DMS 273 (cell line): ENCODE results near the gene GALT.

Experiments used
- DNase-seq: peaks from one replicate; lab custom pipeline; 2025; ENCODE audit not compliant: unreplicated experiment; lab: John Stamatoyannopoulos, UW

GALT gene

GRCh38 chr9:34675869-34676268 lies 29.4 kb downstream of the GALT start:
- DNase-seq, result no peak

GRCh38 chr9:34684145-34684544 lies 37.7 kb downstream of the GALT start:
- no peak for DNase-seq

GRCh38 chr9:34684816-34685215 lies 38.3 kb downstream of the GALT start:
- no peak for DNase-seq

GRCh38 chr9:34685591-34685990 lies 39.1 kb downstream of the GALT start:
- no peak for DNase-seq

GRCh38 chr9:34686231-34686630 lies 39.8 kb downstream of the GALT start:
- no peak for DNase-seq

GRCh38 chr9:34686732-34687131 lies 40.3 kb downstream of the GALT start:
- no peak for DNase-seq

GRCh38 chr9:34687276-34688030 lies 41.0 kb downstream of the GALT start:
- no peak for DNase-seq

- no peak for DNase-seq
These were observed 42.0 kb downstream of the GALT start for GRCh38 chr9:34688329-34689115.

GRCh38 chr9:34689116-34689470 lies 42.6 kb downstream of the GALT start:
- DNase-seq, result no peak

GRCh38 chr9:34689512-34689911 lies 43.0 kb downstream of the GALT start:
- no peak for DNase-seq

- DNase-seq, result no peak
These were observed 44.8 kb downstream of the GALT start, which contains the start of gene CCL19 for GRCh38 chr9:34690983-34691935. CCL19 (minus strand) TSS chr9:34691276; CDS start chr9:34691139, 137 bp downstream.

GRCh38 chr9:34691936-34692315 lies 45.5 kb downstream of the GALT start:
- no peak for DNase-seq

GRCh38 chr9:34693560-34693959 lies 47.1 kb downstream of the GALT start:
- DNase-seq, result no peak

GRCh38 chr9:34694811-34695210 lies 48.3 kb downstream of the GALT start:
- DNase-seq, result no peak
